Putamen (tissue), 1 donor: ENCODE results near the gene DOCK4.

Source experiments
- DNase-seq: peaks from one replicate; pipeline ENCODE4 v3.0.0-alpha.2; 2016; ENCODE audit warnings: low spot score

Gene DOCK4

DNA sequence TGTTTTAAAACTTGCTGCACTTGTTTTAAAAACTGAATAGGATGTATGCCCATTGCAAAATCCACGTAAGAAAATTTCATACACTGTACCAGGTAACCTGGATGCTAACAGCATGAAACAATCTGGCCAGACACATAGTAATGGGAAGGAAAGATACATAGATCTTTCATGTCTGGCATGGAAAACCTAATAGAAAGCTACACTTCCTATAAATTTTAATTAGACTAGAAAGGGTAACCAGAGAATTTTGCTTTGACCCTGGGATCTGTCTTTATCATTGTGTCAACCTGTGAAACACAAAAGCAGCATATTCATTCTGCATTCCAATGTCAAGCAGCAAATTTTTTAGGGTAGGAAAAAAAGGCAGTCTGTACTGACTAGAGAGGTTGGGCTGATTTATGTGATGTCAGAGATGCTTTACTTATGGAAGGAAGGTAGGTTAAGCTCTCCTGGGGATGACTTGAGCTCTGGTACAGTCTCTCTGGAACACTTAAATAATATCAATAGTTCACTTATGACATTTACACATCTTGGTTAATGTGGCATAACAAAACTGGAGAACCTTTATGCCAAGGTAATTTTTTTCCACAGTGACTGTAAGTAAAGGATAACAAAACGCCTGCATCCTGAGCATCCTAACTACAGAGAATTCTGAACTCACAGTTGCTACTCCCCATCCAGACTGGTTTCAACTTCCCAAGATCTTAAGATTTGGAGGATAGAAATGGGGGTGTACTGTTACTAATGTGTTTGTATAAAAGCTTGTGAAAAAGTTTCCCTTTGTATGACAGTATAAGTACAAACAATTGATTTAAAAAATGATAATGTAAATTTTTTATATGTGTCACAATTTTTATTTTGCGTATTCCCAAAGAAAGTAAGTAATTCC is 44.7 kb downstream of the DOCK4 start:
- DNase-seq, result no peak

DNA sequence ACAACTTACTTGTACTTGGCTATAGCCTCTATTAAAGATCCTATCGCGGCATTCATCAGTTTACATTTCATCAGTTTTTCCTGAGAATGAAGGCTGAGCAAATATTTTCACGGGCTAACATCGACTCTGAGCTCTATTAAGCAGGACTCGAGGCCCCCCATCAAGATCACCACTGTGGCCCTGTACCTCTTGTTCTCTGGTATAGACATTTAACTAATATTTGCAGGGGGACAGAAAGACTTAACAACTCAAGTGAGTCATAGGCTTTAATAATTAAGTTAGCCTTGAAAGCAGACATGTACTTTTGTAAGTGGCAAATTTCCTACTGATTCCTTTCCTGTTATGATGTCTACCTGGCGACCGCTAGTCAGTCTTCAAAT is 45.4 kb downstream of the DOCK4 start:
- no peak for DNase-seq

DNA sequence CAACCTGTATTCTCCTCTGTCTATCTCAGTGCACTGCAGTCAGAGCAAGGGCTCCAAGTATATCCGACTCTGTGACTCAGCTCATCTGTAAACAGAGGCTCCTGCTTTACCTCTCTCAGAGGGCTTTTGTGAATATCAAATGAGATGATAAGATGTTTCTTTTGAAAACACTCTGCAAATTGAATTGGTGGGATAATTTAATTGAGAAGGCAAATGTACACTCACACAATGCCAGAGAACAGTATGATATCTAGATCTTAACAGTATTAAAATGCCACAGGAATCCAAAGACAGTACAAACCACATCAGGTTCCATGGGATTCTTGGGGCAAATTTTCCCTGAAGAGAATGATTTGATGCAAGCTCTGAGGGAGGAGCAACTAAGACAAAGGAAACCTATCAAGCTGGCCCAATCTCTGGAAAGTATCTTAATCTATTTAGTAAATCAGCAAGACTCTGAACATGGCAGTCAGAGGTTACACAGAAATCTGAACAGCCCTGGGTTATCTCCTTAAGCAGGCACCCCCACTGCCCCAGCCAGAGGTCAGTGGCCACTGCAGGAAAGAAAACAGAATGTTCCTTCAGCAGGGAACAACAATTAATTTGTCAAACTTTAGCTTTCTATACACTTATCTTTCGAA is 45.9 kb downstream of the DOCK4 start:
- no peak for DNase-seq

DNA sequence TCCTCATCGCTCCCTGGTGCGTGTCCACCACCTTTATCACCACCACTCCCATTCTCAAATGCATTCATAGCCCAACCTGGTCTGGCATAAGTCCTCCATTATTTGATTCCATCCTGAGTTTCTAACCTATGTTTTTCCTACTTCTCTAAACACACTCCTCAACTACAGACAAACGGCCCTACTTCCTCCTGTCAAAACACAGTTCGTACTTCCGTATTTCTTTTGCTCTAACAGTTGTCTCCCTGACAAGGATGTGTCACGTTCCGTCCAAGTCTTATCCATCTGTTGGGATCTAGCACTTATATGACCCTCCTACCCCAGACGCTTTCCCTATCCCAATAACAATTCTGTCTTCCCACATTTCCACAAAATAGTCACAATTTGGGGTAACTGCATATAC is 46.8 kb downstream of the DOCK4 start:
- DNase-seq, result no peak

DNA sequence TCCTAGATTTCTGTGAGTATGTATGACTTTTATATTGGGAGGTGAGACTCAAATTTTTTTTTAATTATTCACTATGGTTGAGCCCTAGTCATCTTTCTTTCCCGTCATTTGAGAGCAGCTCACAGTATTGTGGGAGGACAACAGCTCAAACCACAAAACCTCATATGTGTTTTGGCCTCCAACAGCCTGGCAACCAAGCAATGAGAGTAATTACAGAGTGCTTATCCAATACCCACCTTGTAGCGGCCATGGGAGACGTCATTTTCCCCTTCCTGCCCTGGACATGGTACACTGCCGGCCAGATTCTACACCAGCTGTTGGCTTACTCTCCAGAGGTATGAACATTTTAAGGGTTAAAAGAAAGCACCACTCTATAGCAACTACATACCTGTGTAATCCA is 49.1 kb downstream of the DOCK4 start:
- no peak for DNase-seq

DNA sequence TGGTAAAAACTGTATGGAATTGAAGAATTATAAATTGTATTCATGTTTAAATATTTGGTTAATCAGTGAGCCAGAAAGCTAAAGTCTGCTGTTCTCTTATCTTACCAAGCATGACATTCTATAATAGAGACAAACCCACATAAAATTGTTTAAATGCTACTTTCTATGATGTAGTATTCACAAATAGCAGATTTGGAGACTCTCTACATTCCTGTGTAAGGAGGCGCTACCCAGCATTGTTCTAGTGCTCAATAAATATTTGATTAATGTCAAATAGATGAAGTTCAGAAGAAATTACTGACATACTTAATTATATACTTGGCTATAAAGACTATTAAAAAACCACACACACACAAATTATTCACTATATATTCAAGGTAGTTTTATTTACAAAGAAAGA is 49.8 kb downstream of the DOCK4 start:
- no peak for DNase-seq

DNA sequence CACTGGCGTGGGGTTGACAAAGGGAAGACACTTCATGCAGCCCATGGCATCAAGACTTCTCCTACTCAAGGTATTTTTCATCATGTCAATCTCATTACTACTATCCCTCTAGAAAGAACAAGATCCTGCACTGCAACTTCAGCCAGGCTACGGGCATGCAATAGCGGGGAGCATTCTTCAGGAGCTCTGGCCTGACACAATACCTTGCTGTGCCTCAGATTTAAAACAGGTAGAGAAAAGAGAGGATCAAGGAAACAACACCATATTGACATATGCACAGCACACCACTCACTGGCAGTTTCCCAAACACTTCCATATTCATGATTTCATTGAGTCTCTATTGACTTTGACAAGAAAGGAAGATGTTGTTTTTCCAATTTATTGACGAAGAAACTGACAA is 51.5 kb downstream of the DOCK4 start:
- no peak for DNase-seq

DNA sequence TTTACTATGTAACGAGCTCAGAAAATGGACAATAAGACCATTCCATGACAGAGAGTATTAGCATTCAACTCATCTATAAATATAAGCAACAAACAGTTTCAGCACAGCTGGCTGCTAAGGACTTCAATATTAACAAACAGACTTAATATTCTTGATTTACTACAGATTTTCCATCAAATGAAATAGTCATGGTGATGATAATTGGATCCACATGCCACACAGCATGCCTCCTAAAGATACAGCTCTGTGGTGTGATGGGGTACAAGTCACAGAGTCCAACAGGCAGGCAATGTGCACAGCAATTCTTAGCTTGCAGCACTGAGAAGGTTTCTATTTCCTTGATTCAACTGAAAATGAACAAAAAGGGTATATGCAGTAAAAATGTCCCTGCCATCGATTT is 54.0 kb downstream of the DOCK4 start:
- no peak for DNase-seq

DNA sequence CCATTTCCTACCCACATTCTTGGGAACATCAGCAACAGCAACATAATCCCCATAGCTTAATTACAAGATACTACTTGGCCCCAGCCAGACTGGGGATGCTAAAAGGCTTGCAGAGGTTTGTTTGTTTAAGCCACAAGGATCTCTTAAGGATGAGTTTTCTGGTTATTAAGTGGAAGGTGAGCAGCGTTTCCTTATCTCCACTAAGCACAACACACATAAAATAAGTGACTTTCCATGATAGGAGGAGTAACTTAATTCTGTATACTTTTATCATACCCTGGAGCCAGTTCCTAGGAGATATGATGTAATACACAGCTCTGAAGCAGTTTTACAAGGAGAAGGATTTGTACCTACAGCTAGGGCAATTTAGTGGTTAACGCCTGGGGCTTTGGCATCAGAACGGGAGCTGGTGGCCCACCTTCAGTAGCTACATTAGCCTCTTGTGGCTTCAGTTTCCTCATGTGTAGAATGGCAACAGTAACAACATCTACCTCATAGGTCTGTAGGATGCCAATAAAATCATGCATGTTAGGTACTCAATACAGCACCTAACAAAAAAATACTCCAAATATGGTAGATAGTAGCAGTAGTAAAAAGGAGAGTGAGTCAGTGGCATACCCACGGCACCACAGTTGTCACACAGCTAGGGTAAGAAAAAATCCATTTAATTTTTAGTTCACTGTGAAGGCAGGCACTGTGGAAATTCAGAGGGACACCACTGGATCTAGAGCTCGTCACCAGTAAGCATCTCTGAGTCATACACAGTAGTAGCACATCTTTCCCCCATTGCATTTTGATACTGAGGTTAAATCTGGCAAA is 55.2 kb downstream of the DOCK4 start:
- no peak for DNase-seq

DNA sequence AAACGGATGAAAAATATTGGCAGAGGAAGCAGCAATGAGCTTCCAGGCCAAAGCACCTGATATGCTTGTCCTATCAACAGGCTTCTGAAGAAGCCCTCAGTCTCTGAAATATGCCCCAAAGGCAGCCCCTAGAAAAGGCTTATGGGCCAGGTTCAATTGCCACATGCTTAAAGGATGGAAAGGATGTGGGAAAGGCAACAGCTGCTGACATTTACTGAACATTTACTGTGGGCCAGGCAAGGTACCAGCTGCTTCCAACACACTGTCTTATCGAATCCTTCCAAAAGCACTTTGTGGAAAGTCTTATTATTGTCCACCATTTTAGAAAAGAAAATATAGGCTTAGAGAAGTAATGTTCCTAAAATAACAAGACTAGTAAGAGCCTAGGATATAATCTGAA is 56.5 kb downstream of the DOCK4 start:
- DNase-seq, result no peak

DNA sequence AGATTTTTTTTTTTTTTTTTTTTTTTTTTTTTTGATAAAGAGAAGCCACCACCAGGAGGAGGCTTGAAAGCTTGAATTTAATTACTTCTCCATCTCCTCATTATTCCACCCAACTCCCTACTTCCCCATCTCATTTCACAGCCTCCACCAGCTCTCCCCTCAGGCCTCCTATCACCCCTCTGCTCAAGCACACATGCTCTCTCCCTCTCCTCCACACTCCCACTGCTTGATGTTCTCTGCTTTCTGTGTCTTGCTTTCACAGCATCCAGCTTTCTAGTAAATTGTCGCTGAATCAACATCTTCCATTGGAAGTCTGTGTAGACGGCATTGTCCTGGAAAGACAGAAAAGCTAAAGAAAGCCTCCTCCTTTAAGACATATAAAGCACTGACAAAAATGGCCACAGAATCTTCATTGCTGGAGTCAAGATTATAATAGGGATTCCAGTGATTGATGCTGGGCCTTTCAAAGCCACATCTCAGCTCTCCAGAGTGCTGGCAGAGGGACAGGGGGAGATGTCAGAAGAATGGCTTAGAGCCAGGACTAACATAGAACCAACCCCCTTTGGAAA is 58.3 kb downstream of the DOCK4 start:
- no peak for DNase-seq

DNA sequence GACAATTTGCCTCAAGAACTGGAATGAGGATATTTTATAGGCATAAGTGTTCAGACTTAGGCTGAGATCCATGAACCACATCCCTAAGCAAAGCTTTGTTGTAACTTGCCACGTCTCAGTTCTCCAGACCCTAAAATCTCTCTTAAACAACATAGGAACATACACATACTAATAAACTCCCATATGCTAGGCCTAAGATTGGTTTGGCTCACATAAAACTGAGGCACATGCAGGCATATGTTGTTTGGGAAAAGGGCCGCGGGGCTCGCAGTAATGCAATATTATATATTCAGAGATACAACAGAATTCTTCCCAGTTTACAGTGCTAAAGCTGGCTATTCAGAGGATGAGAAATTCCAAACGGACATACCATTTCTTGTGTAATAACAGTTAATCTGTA is 61.0 kb downstream of the DOCK4 start:
- no peak for DNase-seq

DNA sequence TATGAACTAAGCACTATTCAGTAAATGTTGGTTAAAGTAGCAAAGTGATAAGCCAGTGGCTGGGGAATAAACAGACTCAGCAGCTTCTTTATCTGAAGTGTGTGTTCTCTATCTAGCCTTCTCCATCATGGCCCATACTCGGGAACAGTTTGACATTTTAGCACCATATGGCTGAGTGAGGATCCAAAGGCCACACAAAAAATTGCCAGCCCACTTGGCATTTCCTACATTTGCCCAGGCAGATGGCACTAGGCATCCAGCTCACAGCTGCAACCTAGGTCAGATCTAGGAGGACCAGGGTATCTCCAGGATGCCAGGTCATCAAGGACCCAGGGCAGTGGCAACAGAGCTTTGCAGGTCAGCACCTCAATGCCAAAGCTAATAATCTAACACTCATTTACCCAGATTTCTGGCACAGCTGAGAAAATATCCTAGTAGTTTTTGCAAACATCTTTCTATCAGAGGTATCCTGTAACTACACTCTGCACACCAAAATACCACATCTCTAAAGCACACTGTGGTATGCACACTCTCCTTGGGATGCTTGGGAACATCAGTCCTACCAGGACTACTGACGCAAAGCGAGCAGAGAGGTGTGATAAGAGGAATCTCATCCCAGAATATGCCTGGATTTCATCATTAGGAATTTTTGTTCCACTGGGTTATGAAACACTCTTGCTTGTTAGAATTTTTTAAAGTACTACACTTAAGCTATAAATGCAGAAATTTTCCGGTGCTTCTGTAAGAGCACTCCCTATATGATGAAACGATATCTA is 61.7 kb downstream of the DOCK4 start:
- DNase-seq, result no peak

DNA sequence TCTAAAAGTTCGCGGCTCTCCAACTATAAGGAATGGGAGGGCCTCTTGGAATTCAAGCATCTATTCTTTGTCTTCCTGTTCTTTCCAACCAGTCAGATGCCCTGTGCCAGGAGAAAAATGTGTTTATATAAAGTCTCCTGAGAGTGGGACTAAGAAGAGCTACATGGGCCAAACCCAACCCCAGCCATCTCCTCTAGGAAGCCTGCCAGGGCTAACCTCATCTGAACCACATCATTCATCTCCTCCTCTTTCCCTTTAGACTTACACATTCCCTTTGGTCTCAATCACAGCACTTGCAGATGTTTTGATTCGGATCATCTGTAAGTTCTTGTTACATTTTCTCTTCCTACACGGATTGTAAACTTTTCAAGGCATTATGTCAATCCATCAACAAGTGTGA is 62.6 kb downstream of the DOCK4 start:
- no peak for DNase-seq

DNA sequence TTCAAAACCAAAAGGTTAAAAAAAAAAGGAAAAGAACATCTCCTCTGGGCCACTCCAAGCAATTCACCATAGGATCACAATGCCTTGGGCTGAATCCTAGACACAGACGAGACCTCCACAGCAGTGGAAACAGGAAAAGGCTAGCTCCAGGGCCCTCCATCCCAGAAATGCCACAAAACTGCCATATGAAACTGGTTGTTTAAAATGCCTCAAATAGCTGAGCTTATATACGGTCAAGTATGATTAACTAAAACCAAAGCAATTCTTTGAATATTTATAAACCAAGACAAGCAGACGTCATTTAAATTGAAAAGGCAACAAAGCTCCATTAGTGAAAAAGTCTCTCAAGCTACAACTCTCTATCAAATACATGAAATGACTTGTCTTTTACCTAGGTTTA is 63.1 kb downstream of the DOCK4 start:
- DNase-seq, result no peak

DNA sequence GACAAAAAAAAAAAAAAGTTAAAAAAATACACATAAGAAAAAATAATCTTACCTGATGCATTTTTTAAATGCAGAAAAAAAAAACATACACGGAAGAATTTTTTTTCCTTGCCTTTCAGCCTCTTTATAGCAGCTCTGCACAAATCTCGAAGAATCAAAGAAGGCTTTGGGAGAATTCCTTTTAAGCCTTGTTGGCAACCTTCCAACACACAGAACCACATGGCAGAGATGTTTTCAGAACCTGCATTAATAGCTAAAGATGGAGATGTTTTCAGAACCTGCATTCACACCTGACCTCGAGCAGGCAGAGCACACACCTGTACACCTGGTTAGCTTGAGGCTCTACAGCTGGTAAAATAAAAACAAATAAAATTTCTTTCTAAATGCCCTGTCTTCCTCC is 65.6 kb downstream of the DOCK4 start:
- DNase-seq, result no peak

DNA sequence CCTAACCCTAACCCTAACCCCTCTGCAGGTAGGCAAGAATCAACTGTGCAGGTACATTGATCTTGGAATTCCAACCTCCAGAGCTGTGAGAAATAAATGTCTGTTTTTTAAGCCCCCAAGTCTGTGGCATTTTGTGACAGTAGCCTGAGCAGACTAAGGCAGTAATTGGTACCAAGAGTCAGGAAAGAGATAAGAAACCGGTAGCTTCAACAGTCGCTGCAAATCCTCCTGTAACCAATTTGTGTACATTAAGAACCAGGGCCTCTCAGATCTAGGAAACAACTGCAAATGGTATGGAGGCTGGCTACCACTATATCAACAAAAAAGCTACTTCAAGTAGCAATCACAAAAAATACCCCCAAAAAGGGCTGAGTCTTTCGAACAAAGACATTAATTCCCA is 67.3 kb downstream of the DOCK4 start:
- no peak for DNase-seq

DNA sequence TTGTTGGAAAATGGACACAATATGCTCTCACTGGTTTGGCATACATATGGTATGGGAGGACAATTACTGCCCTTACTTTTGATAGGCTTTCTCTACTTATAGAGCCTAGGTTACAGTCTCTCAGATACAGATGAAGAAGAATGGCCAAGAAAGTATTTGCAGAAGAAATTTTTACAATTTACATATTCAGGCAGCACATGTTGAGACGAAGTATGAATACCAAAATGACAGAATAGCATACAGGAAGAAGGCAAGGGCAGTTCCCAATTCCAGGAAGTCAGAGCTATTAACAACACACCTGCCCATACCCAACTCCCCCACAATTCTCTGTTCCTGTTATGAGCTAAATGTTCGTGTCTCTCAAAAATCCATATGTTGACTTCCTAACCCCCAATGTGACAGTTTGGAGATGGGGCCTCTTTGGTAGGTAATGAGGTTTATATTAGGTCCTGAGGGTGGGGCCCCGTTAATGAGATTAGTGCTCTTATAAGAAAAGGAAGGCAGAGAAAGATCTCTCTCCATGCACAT is 67.8 kb downstream of the DOCK4 start:
- DNase-seq, result no peak

DNA sequence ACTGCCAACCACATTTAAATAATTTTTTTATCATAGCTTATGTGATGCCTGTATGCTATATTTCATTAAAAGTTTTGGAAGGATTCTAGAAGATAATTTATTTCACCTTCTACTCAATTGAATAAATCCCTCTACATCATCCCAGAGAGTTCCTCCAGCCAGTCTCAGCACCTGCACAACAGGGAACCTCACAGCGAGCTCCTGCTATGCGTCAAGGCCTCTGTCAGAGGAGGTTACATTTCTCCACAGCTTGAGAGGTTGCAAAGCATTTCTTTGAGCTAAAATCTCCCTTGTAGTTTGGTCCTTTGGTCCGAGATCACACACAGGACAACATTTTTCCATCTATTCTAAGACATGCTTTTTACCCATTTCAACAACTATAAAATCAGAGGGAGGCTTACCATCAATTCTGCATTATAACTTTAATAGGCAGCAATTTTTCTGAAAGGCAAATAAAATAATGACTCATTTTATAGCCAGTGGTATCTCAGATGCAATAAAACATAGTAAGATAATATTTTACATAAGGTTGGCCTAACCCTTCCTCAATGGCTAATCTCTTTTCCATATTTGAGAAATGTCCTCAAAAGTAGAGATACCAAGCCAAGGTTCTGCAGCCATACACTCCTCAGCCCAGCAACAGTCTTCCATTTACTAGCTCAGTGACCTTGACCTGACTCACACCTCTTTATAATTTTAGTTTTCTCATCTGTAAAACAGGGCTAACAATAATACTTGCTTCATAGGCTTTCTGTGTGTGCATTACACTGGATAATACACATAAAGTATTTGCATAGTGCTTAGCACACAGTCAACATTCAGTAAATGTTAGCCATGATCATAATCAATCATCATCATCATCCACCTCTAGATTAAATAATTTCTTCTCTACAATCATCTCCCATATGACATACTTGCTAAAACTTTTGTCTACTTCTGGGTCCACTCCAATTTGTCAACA is 68.8 kb downstream of the DOCK4 start:
- DNase-seq, result no peak

DNA sequence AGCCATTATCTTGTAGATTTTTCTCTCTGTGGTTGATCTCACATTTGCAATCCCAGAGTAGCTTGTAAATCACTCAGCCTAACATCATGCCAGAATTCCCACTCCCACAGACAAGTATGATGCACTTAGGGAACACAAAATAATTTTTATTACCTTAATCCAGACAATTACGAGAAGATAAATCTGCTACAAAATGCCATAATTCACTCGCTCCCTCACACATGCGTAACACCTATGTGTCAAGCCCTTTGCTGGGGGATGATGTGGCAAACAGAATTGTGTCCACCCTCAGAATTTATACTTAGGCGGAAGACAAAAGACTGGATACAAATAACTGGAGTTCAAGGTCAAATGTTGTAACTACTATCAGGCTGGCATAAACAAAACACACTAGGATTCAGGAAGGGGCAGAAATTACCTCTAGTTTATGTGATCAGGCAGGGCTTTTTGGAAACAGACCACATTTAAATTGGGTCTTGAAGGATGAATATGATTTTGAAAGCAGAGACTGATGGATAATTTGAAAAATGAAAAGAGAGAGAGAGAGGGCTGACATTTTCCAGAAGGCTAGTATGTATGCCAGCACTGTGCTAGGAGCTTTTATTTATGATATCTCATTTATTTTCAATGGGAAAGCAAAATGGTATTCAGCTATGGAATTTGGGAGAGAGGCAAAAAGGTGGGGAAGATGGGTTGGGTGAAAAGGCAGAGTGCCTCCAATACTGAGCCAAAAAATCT is 69.8 kb downstream of the DOCK4 start:
- DNase-seq, result no peak
